GM23338 (cell line): Measurements from ENCODE around the gene HES7.

Source experiments
- CREB1 ChIP-seq: fragments of 250-450 bp; sonication (Bioruptor Pico); IDR thresholded peaks from 2 replicates; pipeline ENCODE4 v1.5.0; 2020; ENCODE audit warnings: low read depth, mild to moderate bottlenecking, moderate library complexity
- EZH2 ChIP-seq: fragments of 200-600 bp; sonication (generic); IDR thresholded peaks from one replicate; pipeline ENCODE4 v1.8.0; 2017; ENCODE audit warnings: antibody characterized with exemption, mild to moderate bottlenecking, low read depth; ENCODE audit not compliant: unreplicated experiment
- EZH2phosphoT487 ChIP-seq: fragments of 200-600 bp; sonication (generic); IDR thresholded peaks from one replicate; pipeline ENCODE4 v1.8.1; 2018; ENCODE audit warnings: antibody characterized with exemption; ENCODE audit not compliant: unreplicated experiment
- JUNB ChIP-seq: IDR thresholded peaks from one replicate; pipeline ENCODE4 v1.6.1; 2016; ENCODE audit warnings: antibody characterized with exemption; ENCODE audit not compliant: unreplicated experiment
- POLR2AphosphoS5 ChIP-seq: IDR thresholded peaks from 2 replicates; pipeline ENCODE4 v1.6.1; 2016; ENCODE audit warnings: antibody characterized with exemption, low read depth
- STAT1 ChIP-seq: IDR thresholded peaks from one replicate; pipeline ENCODE4 v1.6.1; 2016; ENCODE audit warnings: antibody characterized with exemption; ENCODE audit not compliant: unreplicated experiment
- ZNF331 ChIP-seq: fragments of 250-450 bp; sonication (Bioruptor Pico); IDR thresholded peaks from 2 replicates; pipeline ENCODE4 v1.5.0; 2020; ENCODE audit warnings: low read depth, mild to moderate bottlenecking, moderate library complexity
- TF ChIP-seq, protein P1 (sequence below), 2 experiments: fragments of 200-600 bp in 1 of 2; sonication (generic) in 1 of 2; conservative IDR thresholded peaks; 2 replicates each; pipeline versions ENCODE4 v1.5.1 to v1.6.1; 2016 to 2017; ENCODE audit warnings: antibody characterized with exemption in 2 of 2, low read depth in 2 of 2, mild to moderate bottlenecking in 2 of 2, moderate library complexity in 1 of 2
- TF ChIP-seq, protein P2 (sequence below): IDR thresholded peaks from one replicate; pipeline ENCODE4 v1.6.1; 2018; ENCODE audit warnings: antibody characterized with exemption; ENCODE audit not compliant: unreplicated experiment
- TF ChIP-seq, protein P3 (sequence below): fragments of 250-450 bp; sonication (Bioruptor Pico); IDR thresholded peaks from 2 replicates; pipeline ENCODE4 v1.5.0; 2020; ENCODE audit warnings: mild to moderate bottlenecking, moderate library complexity
- TF ChIP-seq, protein P4 (sequence below): IDR thresholded peaks from 2 replicates; pipeline ENCODE4 v1.6.1; 2016; ENCODE audit warnings: antibody characterized with exemption

DNA sequence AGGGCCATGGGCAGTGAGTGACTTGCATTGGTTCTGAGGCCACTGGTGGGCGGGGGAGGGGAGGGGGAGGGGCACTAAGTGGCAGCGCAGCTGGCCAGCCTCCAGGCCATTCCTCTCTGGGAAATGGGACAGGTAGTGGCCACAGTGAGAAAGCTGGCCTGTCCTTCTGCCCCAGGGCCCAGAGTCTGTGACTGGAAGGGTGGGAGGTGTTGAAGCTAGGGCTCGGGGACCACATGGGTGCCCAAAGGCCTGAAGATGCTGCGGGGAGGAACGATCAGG is 36.0 kb downstream of the HES7 start:
- TF ChIP-seq, protein P1, sequence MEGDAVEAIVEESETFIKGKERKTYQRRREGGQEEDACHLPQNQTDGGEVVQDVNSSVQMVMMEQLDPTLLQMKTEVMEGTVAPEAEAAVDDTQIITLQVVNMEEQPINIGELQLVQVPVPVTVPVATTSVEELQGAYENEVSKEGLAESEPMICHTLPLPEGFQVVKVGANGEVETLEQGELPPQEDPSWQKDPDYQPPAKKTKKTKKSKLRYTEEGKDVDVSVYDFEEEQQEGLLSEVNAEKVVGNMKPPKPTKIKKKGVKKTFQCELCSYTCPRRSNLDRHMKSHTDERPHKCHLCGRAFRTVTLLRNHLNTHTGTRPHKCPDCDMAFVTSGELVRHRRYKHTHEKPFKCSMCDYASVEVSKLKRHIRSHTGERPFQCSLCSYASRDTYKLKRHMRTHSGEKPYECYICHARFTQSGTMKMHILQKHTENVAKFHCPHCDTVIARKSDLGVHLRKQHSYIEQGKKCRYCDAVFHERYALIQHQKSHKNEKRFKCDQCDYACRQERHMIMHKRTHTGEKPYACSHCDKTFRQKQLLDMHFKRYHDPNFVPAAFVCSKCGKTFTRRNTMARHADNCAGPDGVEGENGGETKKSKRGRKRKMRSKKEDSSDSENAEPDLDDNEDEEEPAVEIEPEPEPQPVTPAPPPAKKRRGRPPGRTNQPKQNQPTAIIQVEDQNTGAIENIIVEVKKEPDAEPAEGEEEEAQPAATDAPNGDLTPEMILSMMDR (conservative IDR thresholded peaks at IDR 0.05; ENCODE audit: low read depth in 2 of 2) = no peak
- TF ChIP-seq POLR2AphosphoS5 = no peak
- no peak for TF ChIP-seq CREB1 (CRISPR knock-in tag)
- no peak for TF ChIP-seq JUNB
- TF ChIP-seq, protein P2, sequence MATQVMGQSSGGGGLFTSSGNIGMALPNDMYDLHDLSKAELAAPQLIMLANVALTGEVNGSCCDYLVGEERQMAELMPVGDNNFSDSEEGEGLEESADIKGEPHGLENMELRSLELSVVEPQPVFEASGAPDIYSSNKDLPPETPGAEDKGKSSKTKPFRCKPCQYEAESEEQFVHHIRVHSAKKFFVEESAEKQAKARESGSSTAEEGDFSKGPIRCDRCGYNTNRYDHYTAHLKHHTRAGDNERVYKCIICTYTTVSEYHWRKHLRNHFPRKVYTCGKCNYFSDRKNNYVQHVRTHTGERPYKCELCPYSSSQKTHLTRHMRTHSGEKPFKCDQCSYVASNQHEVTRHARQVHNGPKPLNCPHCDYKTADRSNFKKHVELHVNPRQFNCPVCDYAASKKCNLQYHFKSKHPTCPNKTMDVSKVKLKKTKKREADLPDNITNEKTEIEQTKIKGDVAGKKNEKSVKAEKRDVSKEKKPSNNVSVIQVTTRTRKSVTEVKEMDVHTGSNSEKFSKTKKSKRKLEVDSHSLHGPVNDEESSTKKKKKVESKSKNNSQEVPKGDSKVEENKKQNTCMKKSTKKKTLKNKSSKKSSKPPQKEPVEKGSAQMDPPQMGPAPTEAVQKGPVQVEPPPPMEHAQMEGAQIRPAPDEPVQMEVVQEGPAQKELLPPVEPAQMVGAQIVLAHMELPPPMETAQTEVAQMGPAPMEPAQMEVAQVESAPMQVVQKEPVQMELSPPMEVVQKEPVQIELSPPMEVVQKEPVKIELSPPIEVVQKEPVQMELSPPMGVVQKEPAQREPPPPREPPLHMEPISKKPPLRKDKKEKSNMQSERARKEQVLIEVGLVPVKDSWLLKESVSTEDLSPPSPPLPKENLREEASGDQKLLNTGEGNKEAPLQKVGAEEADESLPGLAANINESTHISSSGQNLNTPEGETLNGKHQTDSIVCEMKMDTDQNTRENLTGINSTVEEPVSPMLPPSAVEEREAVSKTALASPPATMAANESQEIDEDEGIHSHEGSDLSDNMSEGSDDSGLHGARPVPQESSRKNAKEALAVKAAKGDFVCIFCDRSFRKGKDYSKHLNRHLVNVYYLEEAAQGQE = no peak
- no peak for TF ChIP-seq EZH2
- TF ChIP-seq, protein P3, sequence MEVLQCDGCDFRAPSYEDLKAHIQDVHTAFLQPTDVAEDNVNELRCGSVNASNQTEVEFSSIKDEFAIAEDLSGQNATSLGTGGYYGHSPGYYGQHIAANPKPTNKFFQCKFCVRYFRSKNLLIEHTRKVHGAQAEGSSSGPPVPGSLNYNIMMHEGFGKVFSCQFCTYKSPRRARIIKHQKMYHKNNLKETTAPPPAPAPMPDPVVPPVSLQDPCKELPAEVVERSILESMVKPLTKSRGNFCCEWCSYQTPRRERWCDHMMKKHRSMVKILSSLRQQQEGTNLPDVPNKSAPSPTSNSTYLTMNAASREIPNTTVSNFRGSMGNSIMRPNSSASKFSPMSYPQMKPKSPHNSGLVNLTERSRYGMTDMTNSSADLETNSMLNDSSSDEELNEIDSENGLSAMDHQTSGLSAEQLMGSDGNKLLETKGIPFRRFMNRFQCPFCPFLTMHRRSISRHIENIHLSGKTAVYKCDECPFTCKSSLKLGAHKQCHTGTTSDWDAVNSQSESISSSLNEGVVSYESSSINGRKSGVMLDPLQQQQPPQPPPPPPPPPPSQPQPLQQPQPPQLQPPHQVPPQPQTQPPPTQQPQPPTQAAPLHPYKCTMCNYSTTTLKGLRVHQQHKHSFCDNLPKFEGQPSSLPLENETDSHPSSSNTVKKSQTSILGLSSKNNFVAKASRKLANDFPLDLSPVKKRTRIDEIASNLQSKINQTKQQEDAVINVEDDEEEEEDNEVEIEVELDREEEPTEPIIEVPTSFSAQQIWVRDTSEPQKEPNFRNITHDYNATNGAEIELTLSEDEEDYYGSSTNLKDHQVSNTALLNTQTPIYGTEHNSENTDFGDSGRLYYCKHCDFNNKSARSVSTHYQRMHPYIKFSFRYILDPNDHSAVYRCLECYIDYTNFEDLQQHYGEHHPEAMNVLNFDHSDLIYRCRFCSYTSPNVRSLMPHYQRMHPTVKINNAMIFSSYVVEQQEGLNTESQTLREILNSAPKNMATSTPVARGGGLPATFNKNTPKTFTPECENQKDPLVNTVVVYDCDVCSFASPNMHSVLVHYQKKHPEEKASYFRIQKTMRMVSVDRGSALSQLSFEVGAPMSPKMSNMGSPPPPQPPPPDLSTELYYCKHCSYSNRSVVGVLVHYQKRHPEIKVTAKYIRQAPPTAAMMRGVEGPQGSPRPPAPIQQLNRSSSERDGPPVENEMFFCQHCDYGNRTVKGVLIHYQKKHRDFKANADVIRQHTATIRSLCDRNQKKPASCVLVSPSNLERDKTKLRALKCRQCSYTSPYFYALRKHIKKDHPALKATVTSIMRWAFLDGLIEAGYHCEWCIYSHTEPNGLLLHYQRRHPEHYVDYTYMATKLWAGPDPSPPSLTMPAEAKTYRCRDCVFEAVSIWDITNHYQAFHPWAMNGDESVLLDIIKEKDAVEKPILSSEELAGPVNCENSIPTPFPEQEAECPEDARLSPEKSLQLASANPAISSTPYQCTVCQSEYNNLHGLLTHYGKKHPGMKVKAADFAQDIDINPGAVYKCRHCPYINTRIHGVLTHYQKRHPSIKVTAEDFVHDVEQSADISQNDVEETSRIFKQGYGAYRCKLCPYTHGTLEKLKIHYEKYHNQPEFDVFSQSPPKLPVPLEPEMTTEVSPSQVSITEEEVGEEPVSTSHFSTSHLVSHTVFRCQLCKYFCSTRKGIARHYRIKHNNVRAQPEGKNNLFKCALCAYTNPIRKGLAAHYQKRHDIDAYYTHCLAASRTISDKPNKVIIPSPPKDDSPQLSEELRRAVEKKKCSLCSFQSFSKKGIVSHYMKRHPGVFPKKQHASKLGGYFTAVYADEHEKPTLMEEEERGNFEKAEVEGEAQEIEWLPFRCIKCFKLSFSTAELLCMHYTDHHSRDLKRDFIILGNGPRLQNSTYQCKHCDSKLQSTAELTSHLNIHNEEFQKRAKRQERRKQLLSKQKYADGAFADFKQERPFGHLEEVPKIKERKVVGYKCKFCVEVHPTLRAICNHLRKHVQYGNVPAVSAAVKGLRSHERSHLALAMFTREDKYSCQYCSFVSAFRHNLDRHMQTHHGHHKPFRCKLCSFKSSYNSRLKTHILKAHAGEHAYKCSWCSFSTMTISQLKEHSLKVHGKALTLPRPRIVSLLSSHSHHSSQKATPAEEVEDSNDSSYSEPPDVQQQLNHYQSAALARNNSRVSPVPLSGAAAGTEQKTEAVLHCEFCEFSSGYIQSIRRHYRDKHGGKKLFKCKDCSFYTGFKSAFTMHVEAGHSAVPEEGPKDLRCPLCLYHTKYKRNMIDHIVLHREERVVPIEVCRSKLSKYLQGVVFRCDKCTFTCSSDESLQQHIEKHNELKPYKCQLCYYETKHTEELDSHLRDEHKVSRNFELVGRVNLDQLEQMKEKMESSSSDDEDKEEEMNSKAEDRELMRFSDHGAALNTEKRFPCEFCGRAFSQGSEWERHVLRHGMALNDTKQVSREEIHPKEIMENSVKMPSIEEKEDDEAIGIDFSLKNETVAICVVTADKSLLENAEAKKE (CRISPR knock-in tag) = no peak
- TF ChIP-seq, protein P4, sequence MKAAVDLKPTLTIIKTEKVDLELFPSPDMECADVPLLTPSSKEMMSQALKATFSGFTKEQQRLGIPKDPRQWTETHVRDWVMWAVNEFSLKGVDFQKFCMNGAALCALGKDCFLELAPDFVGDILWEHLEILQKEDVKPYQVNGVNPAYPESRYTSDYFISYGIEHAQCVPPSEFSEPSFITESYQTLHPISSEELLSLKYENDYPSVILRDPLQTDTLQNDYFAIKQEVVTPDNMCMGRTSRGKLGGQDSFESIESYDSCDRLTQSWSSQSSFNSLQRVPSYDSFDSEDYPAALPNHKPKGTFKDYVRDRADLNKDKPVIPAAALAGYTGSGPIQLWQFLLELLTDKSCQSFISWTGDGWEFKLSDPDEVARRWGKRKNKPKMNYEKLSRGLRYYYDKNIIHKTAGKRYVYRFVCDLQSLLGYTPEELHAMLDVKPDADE = no peak
- no peak for TF ChIP-seq STAT1
- TF ChIP-seq ZNF331 (CRISPR knock-in tag) = no peak
- no peak for TF ChIP-seq EZH2phosphoT487
